ENCODE results near the gene THADA. TPM values are rescaled to one million over a fixed set of nuclear protein-coding genes. Genes with fewer than 3 reads are reported as not detected.

Gene THADA
- total RNA-seq, 1 experiment from 2014 or later: 28.7 TPM

DNA sequence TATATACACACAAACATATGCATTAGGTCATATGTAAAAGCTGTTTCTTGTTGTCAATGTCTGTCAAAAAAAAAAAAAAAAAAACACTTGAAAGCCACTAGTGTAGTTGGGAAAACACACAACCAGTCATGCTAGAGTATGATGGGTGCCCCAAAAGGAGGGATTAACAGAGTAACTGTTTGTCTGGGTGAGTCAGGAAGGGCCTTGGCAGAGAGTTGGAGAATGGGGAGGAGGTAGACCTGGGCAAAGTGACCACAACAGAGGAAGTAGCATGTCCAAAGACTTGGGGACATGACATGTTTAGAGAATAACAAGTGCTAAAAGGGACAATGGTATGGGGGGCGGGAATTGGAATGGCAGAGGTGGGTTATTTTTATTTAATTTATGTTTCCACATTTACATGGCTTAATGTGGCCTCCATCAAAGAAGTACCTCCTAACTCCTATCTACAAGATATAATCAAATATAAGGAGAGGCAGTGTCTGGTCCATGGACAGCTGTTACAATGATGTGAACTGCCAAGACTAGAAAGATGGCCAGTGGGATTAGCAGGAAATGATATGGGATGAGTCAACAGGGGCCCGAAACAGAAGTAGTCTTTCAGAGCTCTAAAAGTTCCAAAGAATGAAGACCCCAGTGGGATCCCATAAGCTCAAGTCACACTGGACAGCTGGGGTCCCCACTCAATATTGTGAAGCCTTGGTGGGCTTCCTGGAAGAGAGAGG lies 269.6 kb downstream of the THADA start:
- DNase-seq (ENCODE audit: low spot score): no peak

DNA sequence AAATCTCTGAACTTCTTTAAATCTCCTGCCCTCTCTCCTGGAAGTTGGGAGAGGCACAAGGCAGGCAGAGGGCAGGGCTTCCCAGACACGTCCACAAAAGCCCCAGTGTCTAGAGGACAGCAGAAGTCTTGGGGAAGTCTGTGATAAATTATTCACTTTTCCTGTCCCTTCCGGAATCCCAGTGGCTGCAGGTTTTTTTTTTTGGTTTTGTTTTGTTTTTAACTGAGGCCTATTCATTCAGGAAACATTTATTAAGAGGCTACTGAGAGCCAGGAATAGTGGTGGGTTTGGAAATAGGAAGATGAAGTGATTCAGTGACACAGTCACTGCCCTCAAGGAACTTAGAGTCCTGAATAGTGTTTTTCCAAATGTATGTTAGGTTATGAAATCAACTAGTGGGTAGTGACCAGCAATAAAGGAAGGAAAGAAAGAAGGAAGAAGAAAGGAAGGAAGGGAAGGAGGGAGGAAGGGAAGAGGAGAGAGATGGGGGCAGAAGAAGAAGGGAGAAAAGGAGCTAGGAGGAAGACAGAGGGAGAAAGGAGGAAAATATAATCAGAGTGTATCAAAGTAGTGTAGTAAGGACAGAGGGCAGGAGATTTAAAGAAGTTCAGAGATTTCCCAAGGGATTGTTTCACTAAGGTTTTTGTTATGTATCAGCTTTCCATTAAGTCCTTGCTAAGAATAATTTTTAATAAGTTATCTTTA lies 270.6 kb downstream of the THADA start:
- no peak for DNase-seq (ENCODE audit: low spot score)

DNA sequence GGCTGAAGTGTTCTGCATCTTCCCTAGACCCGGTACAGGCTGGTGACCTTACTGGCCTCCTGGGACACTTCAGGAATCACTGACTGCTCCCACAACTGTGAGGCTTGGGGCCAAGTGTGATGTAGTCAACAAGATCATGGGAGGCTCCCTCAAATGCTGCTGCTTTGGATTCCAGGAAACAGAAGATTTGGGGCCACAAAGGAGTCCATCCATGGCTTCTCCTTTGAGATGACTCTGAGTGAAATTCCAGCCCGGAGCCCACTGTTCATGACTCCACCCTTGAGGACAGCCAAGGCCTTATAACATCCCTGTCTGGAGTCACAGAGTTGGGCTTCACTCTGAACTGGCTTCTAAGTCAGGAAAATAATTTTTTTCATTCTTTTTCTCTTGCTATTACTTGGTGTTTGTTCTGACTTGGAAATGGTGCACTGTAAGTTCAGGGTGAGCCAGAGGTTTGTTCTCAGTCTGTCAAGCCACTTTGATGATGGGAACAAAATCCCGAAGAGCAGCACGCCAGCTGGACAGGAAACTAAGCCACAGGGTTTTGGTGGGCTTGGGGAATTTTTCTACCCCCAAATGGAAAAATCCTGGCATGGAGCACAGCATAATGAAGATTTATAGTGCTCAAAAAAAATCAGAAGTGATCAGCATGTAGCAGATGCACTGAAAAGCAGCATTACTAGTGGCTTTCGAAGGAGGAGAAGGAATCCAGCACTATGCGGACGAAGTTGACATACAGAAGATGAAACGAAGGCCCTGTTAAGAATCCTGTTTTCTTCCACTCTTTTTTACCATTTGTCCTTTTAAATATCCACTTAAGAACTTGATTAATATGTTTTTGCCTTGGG lies 271.4 kb downstream of the THADA start:
- no peak for DNase-seq (ENCODE audit: low spot score)

DNA sequence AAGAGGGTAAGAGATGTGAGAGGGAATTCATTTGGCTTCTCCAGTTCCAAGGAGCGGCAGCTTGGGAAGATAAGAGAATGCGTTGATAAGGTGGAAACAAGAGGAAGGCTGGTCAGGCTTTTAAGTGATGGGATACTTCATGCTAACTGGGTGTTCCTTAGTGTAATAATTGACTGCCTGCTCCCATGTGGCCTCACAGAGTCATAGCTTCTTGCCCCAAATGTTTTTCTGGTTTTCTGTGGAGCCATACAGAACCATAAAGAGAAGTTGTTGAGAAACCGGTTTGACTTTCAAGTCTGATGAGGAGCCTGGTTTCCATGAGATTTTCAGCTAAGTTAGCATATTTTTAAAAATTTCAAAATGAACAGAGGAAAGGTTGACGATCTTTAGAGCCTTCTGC lies 272.0 kb downstream of the THADA start:
- no peak for DNase-seq (ENCODE audit: low spot score)

DNA sequence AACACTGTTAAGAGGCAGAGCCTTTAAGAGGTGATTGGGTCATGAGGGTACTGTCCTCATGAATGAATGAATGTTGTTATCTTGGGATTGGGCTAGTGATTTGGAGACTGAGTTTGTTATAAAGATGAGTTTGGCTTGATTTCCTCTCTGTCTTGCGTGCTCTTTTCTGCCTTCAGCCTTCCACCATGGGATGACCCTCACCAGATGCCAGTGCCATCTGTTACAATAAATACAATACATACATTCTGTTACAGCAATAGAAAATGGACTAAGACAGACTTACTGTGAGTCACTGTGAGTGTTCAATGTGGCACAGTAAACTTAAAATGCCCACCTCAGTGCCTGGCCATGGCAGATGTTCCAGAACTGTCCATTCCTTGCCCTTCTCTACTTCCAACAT lies 274.4 kb downstream of the THADA start:
- no peak for DNase-seq (ENCODE audit: low spot score)

DNA sequence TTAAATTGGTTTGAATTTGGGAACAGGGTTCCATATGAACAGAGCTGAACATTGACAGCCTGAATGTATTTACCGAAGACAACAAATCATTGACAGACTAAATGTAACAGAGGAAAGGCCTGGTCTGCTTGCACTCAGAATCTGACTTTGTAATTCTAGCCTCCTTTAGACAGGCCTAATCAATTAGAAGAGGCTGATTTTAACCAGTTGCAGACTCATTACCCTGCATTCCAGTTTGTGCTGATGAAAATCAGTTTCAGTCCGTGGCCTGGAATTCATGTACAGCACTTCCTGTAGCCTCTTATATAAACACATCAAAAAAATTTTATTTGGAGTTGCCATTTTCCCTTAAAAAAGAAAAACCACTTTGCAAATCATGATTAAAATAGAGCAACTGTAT lies 276.3 kb downstream of the THADA start:
- DNase-seq (ENCODE audit: low spot score): no peak

DNA sequence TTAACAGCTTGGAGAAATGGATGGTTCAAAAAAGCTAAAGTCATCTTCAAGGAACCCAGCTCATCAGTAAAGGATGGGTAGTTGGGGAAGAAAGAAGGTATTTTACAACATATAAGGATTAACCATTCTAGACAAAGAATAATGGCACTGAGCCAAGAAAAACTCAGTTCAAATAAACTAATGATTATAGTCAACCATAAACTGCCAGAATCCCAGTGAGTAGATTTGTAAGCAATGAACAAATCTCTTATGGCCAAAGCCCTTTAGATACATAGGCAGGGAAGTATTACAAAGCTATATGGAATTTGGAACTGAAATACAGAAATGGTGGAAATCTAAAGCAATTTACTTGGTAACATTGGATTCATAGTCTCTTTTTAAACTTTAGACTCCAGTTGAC lies 277.0 kb downstream of the THADA start:
- DNase-seq (ENCODE audit: low spot score): peak; percentile 14

DNA sequence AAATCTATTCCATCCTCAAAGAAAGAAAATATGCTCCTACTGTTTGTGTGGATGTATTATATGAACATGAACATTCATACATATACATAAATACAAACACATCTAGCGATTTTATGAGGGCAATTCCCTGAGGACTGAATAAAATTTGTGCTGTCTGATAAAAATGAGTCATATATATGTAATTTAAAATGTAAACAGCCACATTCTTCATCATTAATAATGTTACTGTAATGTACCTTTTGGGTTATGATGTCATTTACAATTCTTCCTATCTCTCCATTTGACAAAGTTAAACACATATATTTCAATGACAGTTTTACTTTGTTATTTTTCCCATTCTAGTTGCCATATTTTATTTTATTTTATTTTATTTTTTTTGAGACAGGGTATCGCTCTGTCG lies 278.2 kb downstream of the THADA start:
- no peak for DNase-seq (ENCODE audit: low spot score)

DNA sequence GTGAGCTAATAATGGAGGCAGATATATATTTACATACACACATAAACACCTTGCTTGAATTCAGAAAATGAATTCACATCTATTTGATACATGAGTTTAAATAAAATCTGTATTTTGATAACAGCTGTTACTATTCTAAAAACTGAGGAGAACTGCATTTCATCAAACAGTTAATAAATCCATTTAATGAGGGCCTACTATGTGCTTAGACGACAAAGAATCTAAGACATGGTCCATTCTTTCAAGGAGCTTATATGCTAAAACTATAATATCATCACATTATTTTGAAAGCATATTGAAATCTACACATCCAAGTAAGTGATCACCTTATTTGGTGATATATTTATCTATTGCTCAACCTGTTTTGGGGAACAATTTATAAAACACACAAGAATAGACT lies 278.6 kb downstream of the THADA start:
- no peak for DNase-seq (ENCODE audit: low spot score)

DNA sequence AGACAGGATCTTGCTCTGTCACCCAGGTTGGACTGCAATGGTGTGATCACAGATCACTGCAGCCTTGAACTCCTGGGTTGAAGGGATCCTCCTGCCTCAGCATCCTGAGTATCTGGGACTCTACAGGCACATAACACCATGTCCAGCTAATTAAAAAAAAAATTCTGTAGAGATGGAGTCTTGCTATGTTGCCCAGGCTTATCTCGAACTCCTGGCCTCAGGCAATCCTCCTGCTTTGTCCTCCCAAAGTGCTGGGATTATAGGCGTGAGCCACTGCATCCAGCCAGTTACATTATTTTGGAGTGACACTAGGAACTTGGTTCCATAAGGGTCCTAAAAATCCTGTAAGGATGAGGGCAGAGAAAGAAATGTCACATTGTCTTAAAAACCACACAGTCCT lies 280.4 kb downstream of the THADA start:
- DNase-seq (ENCODE audit: low spot score): no peak

DNA sequence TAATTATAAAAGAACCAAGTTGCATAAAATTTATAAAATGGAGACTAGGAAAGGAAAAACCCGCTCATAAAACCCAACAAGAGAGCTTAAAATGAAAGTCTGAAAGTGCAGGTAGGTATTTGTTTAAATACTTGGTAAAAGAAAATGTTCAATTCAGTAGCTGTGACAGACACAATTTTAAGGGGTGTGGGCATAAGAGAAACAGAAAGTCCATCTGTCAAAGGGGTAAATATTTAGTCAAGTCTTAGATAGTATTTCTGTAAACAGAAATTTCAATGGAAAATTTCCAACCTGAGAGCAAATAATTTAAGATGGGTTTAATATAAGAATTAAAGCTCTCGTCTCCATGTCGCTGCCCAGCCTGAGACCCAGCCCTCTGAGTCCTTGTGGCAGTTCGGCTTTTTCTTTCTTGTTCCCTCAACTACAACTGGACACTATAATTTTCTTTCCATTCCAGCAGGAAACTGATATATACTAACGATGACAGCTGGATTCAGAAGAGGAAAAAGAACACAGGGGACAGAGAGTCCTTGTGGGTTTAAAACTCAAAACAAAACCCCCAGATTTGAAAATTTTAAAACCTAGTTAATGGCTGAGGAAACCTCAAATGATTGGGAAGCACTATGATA lies 281.4 kb downstream of the THADA start:
- no peak for DNase-seq (ENCODE audit: low spot score)

DNA sequence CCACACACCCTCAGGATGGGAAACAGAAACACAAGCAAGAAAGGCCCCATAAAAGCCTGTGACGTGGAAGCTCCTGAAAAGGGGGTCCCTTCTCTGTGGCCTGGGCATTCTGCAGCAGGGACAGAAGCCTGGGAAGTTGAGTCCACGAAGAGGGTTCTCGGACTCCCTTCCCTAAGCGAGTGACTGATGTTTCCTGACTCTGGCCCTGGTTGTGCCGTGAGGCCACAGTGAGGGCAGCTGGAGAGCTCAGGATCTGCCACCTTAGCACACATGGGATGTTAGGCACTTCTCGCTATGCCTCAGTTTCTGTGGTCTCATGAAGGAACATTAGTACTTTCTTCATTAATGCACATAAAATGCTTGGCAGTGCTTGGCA lies 282.2 kb downstream of the THADA start:
- DNase-seq (ENCODE audit: low spot score): no peak

DNA sequence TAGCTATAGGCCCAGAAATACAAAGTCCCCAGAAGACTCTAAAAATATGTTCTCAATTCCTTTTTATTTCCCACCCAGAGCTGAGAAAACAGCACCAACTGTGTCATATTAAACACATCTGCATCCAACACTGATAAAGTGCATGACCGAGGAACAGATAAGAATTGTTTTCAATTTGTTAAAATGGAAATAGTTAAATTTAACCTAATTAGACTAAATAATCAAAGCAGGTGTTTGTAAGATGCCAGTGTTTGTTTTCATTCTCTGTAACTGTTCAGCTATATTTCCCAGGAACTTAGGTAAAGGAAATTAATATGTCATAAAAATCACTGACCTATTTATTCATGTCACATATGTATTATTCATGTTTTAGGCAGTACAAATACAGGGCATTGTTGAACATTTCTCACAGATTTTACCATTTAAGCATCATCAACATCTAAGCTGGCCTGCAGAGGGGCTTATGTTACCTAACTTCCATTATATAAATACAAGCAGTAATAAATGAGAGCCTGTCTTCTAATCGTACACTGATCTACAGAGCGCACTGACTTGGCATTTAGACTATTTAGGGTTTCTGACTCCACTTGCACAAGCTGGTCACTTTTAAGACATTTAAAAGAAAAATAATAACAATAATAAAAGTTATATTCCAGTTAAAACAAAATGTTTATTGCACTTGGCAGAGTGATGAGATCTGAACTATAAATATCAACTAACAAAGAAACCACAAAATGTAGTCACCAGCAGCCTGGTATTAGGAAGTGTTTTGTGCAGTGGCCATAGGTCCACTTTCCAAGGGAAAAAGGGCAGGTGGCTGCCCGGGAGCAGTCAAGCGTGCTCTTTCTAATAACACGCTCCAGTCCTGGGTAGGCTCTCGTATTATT lies 282.8 kb downstream of the THADA start:
- peak; percentile 54 for DNase-seq (ENCODE audit: low spot score)

DNA sequence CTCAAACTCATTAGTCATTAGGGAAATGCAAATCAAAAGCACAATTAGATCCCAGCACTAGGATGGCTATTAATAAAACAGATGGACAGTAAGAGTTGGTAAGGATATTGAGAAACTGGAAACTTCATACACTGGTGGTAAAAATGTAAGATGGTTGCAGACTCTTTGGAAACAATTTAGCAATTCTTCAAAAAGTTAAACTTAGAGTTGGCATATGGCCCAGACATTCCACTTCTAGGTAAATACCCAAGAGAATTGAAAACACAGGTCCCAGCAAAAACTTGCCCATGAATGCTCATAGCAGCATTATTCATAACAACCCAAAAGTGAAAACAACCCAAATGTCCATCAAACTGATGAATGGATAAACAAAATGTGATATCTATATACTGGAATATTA lies 284.6 kb downstream of the THADA start:
- no peak for DNase-seq (ENCODE audit: low spot score)

DNA sequence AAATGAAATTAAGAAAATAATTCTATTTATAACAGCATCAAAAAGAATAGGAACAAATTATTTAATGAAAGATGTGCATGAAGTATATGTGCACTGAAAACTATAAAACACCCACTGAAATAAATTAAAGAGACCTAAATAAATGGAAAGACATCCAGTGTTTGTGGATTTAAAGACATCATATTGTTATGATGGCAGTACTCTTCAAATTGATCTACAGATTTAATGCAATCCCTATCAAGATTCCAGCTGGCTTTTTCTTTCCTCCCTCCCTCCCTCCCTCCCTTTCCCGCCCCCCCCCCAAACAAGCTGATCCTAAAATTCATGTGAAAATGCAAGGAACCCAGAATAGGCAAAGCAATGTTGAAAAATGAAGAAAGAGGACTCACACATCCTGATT lies 285.9 kb downstream of the THADA start:
- no peak for DNase-seq (ENCODE audit: low spot score)

DNA sequence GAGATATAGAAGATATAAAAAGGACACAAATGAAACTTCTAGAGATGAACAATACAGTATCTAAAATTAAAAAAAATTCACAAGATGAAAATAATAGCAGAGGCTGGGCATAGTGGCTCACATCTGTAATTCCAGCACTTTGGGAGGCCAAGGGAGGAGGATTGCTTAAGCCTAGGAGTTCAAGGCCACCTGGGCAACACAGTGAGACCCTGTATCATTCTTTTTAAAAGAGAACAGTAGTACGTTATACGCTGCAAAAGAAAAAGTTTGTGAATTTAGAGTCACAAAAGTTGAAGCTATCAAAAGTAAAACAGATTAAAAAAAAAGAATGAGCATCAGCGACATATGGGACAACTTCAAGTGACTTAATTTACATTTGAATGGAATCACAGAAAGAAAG lies 287.9 kb downstream of the THADA start:
- DNase-seq (ENCODE audit: low spot score): no peak

DNA sequence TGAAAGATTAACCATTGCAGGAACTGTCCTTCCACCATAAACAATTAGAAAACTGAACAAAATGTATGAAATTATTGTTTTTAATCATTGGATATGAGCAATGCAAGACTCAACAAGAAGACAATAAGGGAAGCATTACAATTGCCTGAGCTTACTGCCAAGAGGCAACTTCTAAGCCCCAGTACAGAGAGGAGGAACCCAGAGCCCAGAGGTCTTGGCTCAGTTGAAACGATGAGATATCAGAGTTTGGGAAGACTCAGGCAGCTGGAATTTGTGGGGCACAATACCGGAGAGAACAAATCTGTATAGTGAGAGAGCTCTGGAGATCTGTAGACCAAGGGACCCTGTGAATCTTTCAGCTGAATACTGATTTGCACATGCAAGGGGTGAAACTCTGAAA lies 288.8 kb downstream of the THADA start:
- DNase-seq (ENCODE audit: low spot score): no peak

DNA sequence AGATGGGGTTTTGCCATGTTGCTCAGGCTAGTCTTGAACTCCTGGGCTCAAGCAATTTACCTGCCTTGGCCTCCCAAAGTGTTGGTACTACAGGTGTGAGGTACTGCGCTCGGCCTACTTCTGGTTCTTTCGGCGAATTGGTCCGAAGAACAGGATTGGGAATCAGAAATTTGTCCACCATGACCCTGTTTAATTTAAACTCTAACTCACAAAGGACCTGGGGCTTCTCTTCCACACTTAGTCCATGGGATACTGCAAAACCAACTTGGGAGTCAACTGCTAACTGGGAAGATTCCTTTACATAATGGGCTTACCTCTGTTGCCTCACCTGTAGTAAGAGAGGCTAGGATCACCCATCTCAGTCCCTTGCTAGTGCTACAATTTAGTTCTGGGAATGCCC lies 289.6 kb downstream of the THADA start:
- no peak for DNase-seq (ENCODE audit: low spot score)

DNA sequence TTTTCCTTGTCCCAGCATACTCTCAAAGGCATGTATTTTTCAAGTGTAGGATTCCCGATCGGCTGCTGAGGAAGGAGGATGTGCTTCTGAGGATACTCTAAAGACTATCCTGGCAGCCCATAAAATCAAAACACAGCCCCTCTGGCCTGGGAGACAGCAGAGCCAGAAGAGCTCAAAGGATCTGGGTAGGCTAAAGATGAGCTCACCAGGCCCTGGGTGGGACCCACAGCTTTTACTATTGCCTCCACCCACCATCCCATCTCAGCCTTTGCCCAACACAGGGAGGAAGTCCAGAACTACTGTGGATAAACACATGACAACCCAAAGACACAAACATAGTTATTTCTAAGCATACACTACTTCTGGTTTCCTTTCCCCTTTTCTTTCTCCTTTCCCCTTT lies 290.3 kb downstream of the THADA start:
- DNase-seq (ENCODE audit: low spot score): peak; percentile 25

DNA sequence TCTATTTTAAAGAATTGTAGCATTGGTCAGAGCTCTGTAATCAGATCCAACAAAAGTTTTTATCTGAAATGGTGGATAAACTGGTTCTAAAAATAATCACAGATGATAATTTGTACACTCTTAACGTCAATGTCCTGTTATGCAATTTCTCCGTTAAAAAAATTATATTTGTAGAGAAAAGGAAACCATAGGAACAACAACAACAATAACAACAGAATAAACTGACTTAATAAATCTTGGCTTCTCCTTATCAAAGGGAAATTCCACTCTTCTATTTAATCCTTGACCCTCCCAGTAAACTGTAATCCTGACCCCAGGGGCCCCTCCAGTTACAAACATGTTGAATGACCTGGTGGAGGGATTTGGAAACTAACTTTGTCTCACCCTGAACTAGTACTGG lies 290.8 kb downstream of the THADA start:
- DNase-seq (ENCODE audit: low spot score): no peak

DNA sequence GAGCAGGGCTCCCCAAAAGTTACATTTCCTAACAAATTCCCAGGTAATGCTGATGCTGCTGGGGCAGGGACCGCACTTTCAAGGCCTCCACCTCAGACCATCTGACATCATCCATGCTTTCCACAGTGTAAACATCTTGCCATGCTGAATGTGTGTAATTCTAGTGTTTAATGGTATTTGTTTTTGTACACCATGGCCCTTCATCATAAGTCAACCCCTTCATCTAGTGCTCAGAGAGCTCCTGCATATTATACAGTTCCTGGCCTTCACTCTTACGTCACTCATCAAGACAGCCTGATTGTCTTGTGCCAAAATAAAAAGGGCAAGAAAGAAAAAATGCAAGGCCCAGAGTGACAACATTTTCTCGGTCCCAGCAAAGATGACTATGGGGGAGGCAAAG lies 291.9 kb downstream of the THADA start:
- DNase-seq (ENCODE audit: low spot score): no peak
